Measurements from ENCODE around the gene LEMD3.

Gene LEMD3

DNA sequence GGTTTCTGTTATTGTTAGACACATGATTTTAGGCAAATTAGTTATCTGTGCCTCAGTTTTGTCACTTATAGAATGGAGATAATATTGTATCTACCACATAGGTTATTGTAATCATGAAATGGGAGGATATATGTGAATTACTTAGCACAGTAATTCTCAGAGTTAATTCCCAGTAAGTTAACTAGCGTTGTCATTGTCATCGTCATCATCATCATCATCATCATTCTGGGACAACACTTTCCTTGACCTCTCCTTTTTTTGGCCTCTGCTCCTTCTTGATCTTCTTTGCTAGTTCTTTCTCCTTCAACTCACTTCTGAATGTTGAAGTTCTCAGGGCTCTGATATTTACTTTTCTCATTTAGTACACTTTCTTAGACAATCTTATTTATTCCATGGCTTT, 122.9 kb downstream of the LEMD3 start:
- Mint-ChIP-seq H3K4me1 (ENCODE audit: low read depth) (peaks cover 18% of the 10 kb centered on the region), H3K9me3 (no peaks in the 10 kb centered on the region), H3K36me3 (ENCODE audit: low read depth) (no peaks in the 10 kb centered on the region), H3K27ac (no peak overlapping the region), H3K4me3 (no peak overlapping the region), H3K27me3 (no peaks in the 10 kb centered on the region)
- intact Hi-C loops (cut with micrococcal nuclease), result no loop called here

DNA sequence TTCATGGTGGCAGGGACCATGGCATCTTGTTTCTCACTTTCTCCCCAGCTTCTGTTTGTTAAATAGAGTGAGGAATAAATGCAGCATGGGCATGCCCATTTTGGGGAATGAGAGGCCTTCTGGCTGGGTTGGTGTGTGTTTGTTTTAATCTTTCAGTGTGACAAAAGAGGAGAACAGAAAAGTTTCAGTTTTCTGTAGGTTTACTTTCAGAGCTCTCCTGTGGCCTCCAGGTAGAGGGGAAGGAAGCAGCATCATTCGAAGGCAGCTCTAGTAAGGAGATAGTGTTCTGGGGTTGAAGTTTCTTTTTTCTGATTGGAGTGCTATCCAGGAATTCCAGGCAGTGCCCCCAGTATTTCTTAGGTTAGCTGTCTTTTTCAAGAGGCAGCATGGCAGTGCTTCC, 124.4 kb downstream of the LEMD3 start:
- Mint-ChIP-seq H3K36me3 (ENCODE audit: low read depth) (no peaks in the 10 kb centered on the region), H3K4me1 (ENCODE audit: low read depth) (peaks cover 16% of the 10 kb centered on the region), H3K4me3 (no peak overlapping the region), H3K27ac (no peak overlapping the region), H3K27me3 (no peaks in the 10 kb centered on the region), H3K9me3 (no peaks in the 10 kb centered on the region)
- intact Hi-C loops (cut with micrococcal nuclease), result no loop called here

DNA sequence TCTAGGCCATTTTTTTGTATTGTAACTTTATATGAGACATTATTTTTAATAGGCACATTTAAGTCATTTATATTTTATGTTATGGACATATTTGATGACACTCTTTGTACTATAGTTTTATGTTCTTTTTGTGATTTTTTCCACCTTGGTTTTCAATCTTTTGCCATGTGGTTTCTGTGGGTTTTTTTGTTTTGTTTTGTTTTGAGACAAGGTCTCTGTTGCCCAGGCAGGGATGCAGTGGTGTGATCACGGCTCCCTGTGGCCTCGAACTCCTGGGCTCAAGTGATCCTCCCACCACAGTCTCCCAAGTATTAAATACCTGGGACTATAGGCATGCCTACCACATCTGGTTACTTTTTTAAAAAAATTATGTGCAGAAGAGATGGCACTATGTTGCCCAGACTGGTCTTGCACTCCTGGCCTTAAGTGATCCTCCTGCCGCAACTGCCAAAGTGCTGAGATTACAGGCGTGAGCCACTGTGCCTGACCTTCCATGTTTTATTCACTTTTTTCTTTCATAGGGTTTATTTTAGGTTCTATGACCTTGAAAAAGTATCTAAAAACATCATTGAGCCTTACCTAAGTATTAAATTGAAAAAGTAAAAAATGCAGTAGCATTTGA, 125.4 kb downstream of the LEMD3 start:
- intact Hi-C loops (cut with micrococcal nuclease), result no loop called here
- Mint-ChIP-seq H3K4me1 (ENCODE audit: low read depth) (peaks cover 22% of the 10 kb centered on the region), H3K27me3 (no peaks in the 10 kb centered on the region), H3K4me3 (no peak overlapping the region), H3K9me3 (no peaks in the 10 kb centered on the region), H3K36me3 (ENCODE audit: low read depth) (no peaks in the 10 kb centered on the region), H3K27ac (no peak overlapping the region)

DNA sequence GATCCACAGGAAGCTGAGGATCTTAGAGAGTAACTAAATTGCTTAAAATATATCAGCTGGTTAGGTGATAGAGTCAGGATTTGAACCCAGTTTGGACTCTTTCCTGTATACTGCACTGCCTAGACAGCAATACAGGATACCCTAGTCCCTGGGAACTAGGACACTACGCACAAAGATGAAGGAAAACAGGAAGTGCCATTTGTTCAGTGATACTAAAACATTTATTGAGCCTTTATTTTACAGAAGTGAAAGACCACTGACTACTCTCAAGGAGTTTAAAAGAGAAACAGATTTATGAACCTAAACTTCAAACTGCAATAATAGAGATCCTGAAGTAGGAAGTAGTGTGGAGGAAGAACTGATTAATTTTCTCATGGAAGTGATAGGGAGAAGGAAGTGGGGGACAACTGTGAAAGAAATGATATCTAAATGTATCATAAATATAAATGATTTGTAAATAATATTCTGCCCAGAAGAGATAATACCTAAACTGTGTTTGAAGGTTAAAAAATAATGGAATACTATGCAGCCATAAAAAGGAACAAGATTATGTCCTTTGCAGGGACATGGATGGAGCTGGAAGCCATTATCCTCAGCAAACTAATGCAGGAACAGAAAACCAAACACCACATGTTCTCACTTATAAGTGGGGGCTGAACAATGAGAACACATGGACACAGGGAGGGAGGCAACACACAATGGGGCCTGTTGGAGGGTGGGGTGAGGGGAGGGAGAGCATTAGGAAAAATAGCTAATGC, 127.3 kb downstream of the LEMD3 start:
- Mint-ChIP-seq H3K27ac (no peak overlapping the region), H3K4me1 (ENCODE audit: low read depth) (peaks cover 23% of the 10 kb centered on the region), H3K27me3 (no peaks in the 10 kb centered on the region), H3K4me3 (no peak overlapping the region), H3K9me3 (no peaks in the 10 kb centered on the region), H3K36me3 (ENCODE audit: low read depth) (no peaks in the 10 kb centered on the region)
- intact Hi-C loops (cut with micrococcal nuclease), result no loop called here

Data from dendritic cell treated with granulocyte-macrophage colony-stimulating factor and Interleukin-4, amounts not matched to agents 40 ng/mL and 50 ng/mL, for 4 days (primary cell).